HCT116 (cell line): Measurements from ENCODE around the gene ATP10B. TPM values are rescaled to one million over a fixed set of nuclear protein-coding genes. Genes with fewer than 3 reads are reported as not detected.

Source experiments
- ATAC-seq: fragments of 200-7000 bp; cut with Tn5 transposase; 2 replicates; pipeline ENCODE4 v1.9.1; 2020; ENCODE audit warnings: mild to moderate bottlenecking, moderate library complexity
- BruUV-seq: library from RNA; stranded (reverse); fragments of 400-500 nt; replicated peaks from 2 replicates; lab custom pipeline; 2021; lab: Mats Ljungman, UMichigan
- CTCF ChIA-PET: fragments of 300-600 bp; sonication (Branson Sonifier 250); formaldehyde crosslinking; loops from one replicate; lab custom pipeline; 2021; ENCODE audit warnings: antibody characterized with exemption; lab: Charles Lee
- POLR2A ChIA-PET: fragments of 300-600, 350-600 bp; sonication (Branson Sonifier 250); formaldehyde crosslinking; loops from one replicate; lab custom pipeline; 2021; ENCODE audit warnings: antibody characterized with exemption; lab: Charles Lee
- RAD21 ChIA-PET, 2 experiments: fragments of 300-600 bp; sonication (Branson Sonifier 250); formaldehyde crosslinking; loops; one replicate each; lab custom pipeline; 2023; ENCODE audit warnings: low total read pairs in 2 of 2; ENCODE audit not compliant: uncharacterized antibody in 2 of 2, unreplicated experiment in 2 of 2, low non-redundant PET in 1 of 2; lab: Charles Lee
- DNase-seq: peaks from one replicate; pipeline ENCODE4 v3.0.0-alpha.2; 2010; ENCODE audit warnings: low read depth, low spot score
- H2AFZ ChIP-seq: fragments of 200-600 bp; shearing (Covaris generic), sonication (generic); 2 replicates; pipeline ENCODE4 v1.6.1; 2017; ENCODE audit warnings: low read depth, mixed run types, mixed read lengths, antibody characterized with exemption, low read length; ENCODE audit not compliant: poor library complexity, severe bottlenecking
- H3K27ac ChIP-seq: 2 replicates; pipeline ENCODE4 v1.5.1; 2012; ENCODE audit warnings: low read depth, low read length
- H3K27me3 ChIP-seq: fragments of 200-600 bp; sonication (generic); 2 replicates; pipeline ENCODE4 v1.6.1; 2016; ENCODE audit warnings: mixed run types, low read length, mixed read lengths; ENCODE audit not compliant: insufficient read depth
- H3K36me3 ChIP-seq, 2 experiments: fragments of 200-500 bp in 1 of 2; fragments of 200-600 bp in 1 of 2; sonication (Bioruptor generic) in 1 of 2; sonication (generic) in 1 of 2; 2 replicates each; pipeline versions ENCODE4 v1.5.1 to v1.6.1; 2014 to 2016; ENCODE audit warnings: low read length in 2 of 2, inconsistent platforms in 1 of 2, mixed read lengths in 1 of 2, mixed run types in 1 of 2; ENCODE audit not compliant: insufficient read depth in 2 of 2, control insufficient read depth in 1 of 2
- H3K4me1 ChIP-seq, 2 experiments: fragments of 200-600 bp in 1 of 2; sonication (generic) in 1 of 2; 2 replicates each; pipeline versions ENCODE4 v1.5.1 to v1.6.1; 2012 to 2017; ENCODE audit warnings: low read length in 2 of 2, inconsistent platforms in 1 of 2, mild to moderate bottlenecking in 1 of 2, mixed read lengths in 1 of 2, mixed run types in 1 of 2, moderate library complexity in 1 of 2; ENCODE audit not compliant: insufficient read depth in 2 of 2, control insufficient read depth in 1 of 2
- H3K4me2 ChIP-seq: fragments of 200-600 bp; sonication (generic); 2 replicates; pipeline ENCODE4 v1.6.1; 2017; ENCODE audit warnings: mixed run types, low read length, mixed read lengths
- H3K4me3 ChIP-seq, 2 experiments: fragments of 200-600 bp in 1 of 2; sonication (generic) in 1 of 2; replicated peaks in 1 of 2; 2 replicates each; pipeline ENCODE4 v1.5.1; 2011 to 2016; ENCODE audit warnings: low read length in 2 of 2, control low read depth in 1 of 2, low read depth in 1 of 2, mild to moderate bottlenecking in 1 of 2, mixed read lengths in 1 of 2, mixed run types in 1 of 2
- H3K79me2 ChIP-seq: fragments of 200-600 bp; sonication (generic); 2 replicates; pipeline ENCODE4 v1.6.1; 2017; ENCODE audit warnings: mild to moderate bottlenecking, mixed run types, low read length, moderate library complexity, mixed read lengths; ENCODE audit not compliant: insufficient read depth
- H3K9ac ChIP-seq: fragments of 200-600 bp; sonication (generic); 2 replicates; pipeline ENCODE4 v1.6.1; 2016; ENCODE audit warnings: low read length, mixed read lengths
- H3K9me2 ChIP-seq: fragments of 200-600 bp; sonication (generic), shearing (Covaris generic); 2 replicates; pipeline ENCODE4 v1.6.1; 2017; ENCODE audit warnings: mixed run types, mild to moderate bottlenecking, moderate library complexity; ENCODE audit not compliant: insufficient read depth
- H3K9me3 ChIP-seq, 2 experiments: fragments of 200-500 bp in 1 of 2; fragments of 200-600 bp in 1 of 2; sonication (Bioruptor generic) in 1 of 2; sonication (generic) in 1 of 2; 2 replicates each; pipeline ENCODE4 v1.6.1; 2014 to 2017; ENCODE audit warnings: low read length in 2 of 2, mixed read lengths in 2 of 2, inconsistent platforms in 1 of 2, low read depth in 1 of 2, mild to moderate bottlenecking in 1 of 2, mixed run types in 1 of 2, moderate library complexity in 1 of 2; ENCODE audit not compliant: control insufficient read depth in 1 of 2, insufficient read depth in 1 of 2
- H4K20me1 ChIP-seq: fragments of 200-600 bp; sonication (generic), shearing (Covaris generic); 2 replicates; pipeline ENCODE4 v1.6.1; 2017; ENCODE audit warnings: mixed run types, mild to moderate bottlenecking, moderate library complexity; ENCODE audit not compliant: insufficient read depth
- EGR1 ChIP-seq: IDR thresholded peaks from 2 replicates; pipeline ENCODE4 v1.6.1; 2012; ENCODE audit warnings: low read depth
- ELF1 ChIP-seq: IDR thresholded peaks from 2 replicates; pipeline ENCODE4 v1.6.1; 2012; ENCODE audit warnings: low read depth, borderline replicate concordance
- EZH2 ChIP-seq: fragments of 200-600 bp; sonication (generic); IDR thresholded peaks from 2 replicates; pipeline ENCODE4 v1.6.1; 2017; ENCODE audit warnings: antibody characterized with exemption, mixed run types
- EZH2phosphoT487 ChIP-seq: fragments of 200-600 bp; IDR thresholded peaks from 2 replicates; pipeline ENCODE4 v1.6.1; 2018; ENCODE audit warnings: antibody characterized with exemption, borderline replicate concordance
- FOSL1 ChIP-seq: IDR thresholded peaks from 2 replicates; pipeline ENCODE4 v1.6.1; 2012; ENCODE audit warnings: low read depth
- JUND ChIP-seq: IDR thresholded peaks from 2 replicates; pipeline ENCODE4 v1.6.1; 2012
- MAX ChIP-seq: IDR thresholded peaks from 2 replicates; pipeline ENCODE4 v1.6.1; 2012
- POLR2A ChIP-seq: IDR thresholded peaks from 2 replicates; pipeline ENCODE4 v1.7.0; 2011; ENCODE audit warnings: borderline replicate concordance; ENCODE audit not compliant: insufficient read depth, insufficient read length; ENCODE audit errors: extremely low read depth
- RAD21 ChIP-seq: IDR thresholded peaks from 2 replicates; pipeline ENCODE4 v1.6.1; 2012; ENCODE audit warnings: low read depth, mild to moderate bottlenecking
- SRF ChIP-seq: IDR thresholded peaks from 2 replicates; pipeline ENCODE4 v1.6.1; 2012; ENCODE audit warnings: low read depth
- TCF7L2 ChIP-seq: IDR thresholded peaks from 2 replicates; pipeline ENCODE4 v1.7.0; 2011; ENCODE audit warnings: borderline replicate concordance, inconsistent platforms; ENCODE audit not compliant: insufficient read depth, insufficient read length; ENCODE audit errors: extremely low read depth
- YY1 ChIP-seq: IDR thresholded peaks from 2 replicates; pipeline ENCODE4 v1.6.1; 2011; ENCODE audit warnings: low read length, low read depth, moderate library complexity, mild to moderate bottlenecking; ENCODE audit not compliant: insufficient replicate concordance; ENCODE audit errors: extremely low read depth
- ZNF274 ChIP-seq: fragments of 200-500 bp; sonication (Bioruptor generic); IDR thresholded peaks from 2 replicates; pipeline ENCODE4 v1.6.1; 2014; ENCODE audit warnings: mild to moderate bottlenecking, low read depth, low read length, inconsistent platforms
- intact Hi-C: fragments of 100-400 bp; cut with micrococcal nuclease; formaldehyde crosslinking; loops from 2 replicates; pipeline ENCODE4 v1.10.0; 2022
- total RNA-seq: library from RNA; stranded (reverse); gene quantifications from one replicate; pipeline ENCODE4 v1.2.1, GENCODE V29; 2021; ENCODE audit not compliant: unreplicated experiment
- TF ChIP-seq, protein P1 (sequence below): IDR thresholded peaks from 2 replicates; pipeline ENCODE4 v1.6.1; 2012; ENCODE audit warnings: low read depth

ATP10B gene
- total RNA-seq, 1 experiment from 2014 or later, result 0.07 TPM

DNA sequence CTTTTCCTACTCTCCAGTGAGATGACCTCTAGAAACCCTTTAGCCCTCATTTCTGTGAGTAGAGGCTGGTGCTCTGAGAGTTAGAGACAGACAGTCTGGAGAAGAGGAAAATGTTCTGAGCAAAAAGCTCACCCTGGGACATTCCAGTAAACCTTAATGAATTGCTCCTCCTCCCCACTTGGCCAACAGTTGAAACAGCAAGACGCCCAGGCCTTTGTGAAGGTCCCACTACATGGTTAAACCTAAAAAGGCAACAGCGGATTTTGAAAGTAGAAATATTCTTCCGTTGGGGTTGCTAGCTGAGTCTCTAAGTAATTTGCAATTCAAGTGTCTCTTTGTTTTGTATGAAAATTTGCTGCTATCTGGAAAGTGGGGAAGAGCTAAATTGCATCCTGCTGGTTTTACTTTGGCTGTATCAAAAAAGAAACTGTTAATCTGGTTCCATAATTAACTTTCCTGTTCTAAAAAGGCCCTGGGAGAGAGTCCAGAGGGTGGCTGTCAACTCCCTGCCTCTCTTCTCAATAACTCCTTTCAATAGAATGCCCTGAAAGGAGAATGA, 63.8 kb downstream of the ATP10B start:
- no peaks in the 10 kb centered on the region for H4K20me1 ChIP-seq
- no TSS peak for BruUV-seq
- no peak overlapping the region for H3K4me2 ChIP-seq
- CTCF ChIA-PET, result interaction anchor here (1.1 kb wide), 1 partner anchor 137 kb away, joined by 3 read pairs; no protein-coding TSS in a partner anchor
- TF ChIP-seq POLR2A (no peak), SRF (no peak), JUND (no peak), MAX (no peak), ZNF274 (no peak), FOSL1 (no peak), TCF7L2 (no peak), EGR1 (no peak), EZH2 (no peak), YY1 (no peak), RAD21 (no peak), ELF1 (no peak), EZH2phosphoT487 (no peak)
- TF ChIP-seq, protein P1, sequence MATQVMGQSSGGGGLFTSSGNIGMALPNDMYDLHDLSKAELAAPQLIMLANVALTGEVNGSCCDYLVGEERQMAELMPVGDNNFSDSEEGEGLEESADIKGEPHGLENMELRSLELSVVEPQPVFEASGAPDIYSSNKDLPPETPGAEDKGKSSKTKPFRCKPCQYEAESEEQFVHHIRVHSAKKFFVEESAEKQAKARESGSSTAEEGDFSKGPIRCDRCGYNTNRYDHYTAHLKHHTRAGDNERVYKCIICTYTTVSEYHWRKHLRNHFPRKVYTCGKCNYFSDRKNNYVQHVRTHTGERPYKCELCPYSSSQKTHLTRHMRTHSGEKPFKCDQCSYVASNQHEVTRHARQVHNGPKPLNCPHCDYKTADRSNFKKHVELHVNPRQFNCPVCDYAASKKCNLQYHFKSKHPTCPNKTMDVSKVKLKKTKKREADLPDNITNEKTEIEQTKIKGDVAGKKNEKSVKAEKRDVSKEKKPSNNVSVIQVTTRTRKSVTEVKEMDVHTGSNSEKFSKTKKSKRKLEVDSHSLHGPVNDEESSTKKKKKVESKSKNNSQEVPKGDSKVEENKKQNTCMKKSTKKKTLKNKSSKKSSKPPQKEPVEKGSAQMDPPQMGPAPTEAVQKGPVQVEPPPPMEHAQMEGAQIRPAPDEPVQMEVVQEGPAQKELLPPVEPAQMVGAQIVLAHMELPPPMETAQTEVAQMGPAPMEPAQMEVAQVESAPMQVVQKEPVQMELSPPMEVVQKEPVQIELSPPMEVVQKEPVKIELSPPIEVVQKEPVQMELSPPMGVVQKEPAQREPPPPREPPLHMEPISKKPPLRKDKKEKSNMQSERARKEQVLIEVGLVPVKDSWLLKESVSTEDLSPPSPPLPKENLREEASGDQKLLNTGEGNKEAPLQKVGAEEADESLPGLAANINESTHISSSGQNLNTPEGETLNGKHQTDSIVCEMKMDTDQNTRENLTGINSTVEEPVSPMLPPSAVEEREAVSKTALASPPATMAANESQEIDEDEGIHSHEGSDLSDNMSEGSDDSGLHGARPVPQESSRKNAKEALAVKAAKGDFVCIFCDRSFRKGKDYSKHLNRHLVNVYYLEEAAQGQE, result no peak
- TF ChIP-seq, all 23 proteins: peak for 0
- ATAC-seq (no peak), DNase-seq (no peak)
- no peak overlapping the region for H3K27ac ChIP-seq
- no peaks in the 10 kb centered on the region for H3K9me3 ChIP-seq
- H3K9ac ChIP-seq, result no peak overlapping the region
- no peak overlapping the region for H2AFZ ChIP-seq
- H3K4me1 ChIP-seq, result no peaks in the 10 kb centered on the region
- H3K27me3 ChIP-seq, result no peaks in the 10 kb centered on the region
- no peaks in the 10 kb centered on the region for H3K9me2 ChIP-seq
- no peaks in the 10 kb centered on the region for H3K36me3 ChIP-seq
- POLR2A ChIA-PET, result no interaction called here
- H3K4me3 ChIP-seq, result no peak overlapping the region
- no peaks in the 10 kb centered on the region for H3K79me2 ChIP-seq
- RAD21 ChIA-PET, result no interaction called here
- intact Hi-C loops, result no loop called here
